H1 (cell line): ENCODE results near the gene RBM43. TPM values are rescaled to one million over a fixed set of nuclear protein-coding genes. Genes with fewer than 3 reads are reported as not detected.

Source experiments
- CTCF ChIA-PET: fragments of 300-600 bp; sonication (Branson Sonifier 250); formaldehyde crosslinking; loops from one replicate; lab custom pipeline; 2021; ENCODE audit not compliant: partially characterized antibody; lab: Charles Lee
- POLR2A ChIA-PET: fragments of 300-600 bp; sonication (Branson Sonifier 250); formaldehyde crosslinking; loops from one replicate; lab custom pipeline; 2021; ENCODE audit warnings: inconsistent platforms; ENCODE audit not compliant: partially characterized antibody; lab: Charles Lee
- DNase-seq, 2 experiments: peaks; one replicate each; pipeline versions ENCODE4 v3.0.0 to v3.0.0-alpha.2; 2010 to 2022; ENCODE audit warnings: low spot score in 2 of 2, low read depth in 1 of 2, mixed read lengths in 1 of 2
- FAIRE-seq: peaks from 2 replicates; lab custom pipeline; 2011; peaks lifted over from hg19 to GRCh38; lab: Jason Lieb, UNC
- H2AFZ ChIP-seq: 2 replicates; pipeline ENCODE4 v1.8.1; 2012; ENCODE audit warnings: low read length, inconsistent platforms
- H2AK5ac ChIP-seq: 2 replicates; pipeline ENCODE4 v1.6.1; 2013; ENCODE audit warnings: low read depth, low read length
- H2BK120ac ChIP-seq: replicated peaks from 2 replicates; pipeline ENCODE3; 2013; ENCODE audit warnings: low read depth, low read length, inconsistent platforms
- H2BK12ac ChIP-seq: 2 replicates; pipeline ENCODE4 v1.6.1; 2013; ENCODE audit warnings: low read depth, low read length
- H2BK15ac ChIP-seq: 2 replicates; pipeline ENCODE4 v1.6.1; 2013; ENCODE audit warnings: low read length
- H2BK20ac ChIP-seq: 2 replicates; pipeline ENCODE4 v1.6.1; 2013; ENCODE audit warnings: low read length
- H2BK5ac ChIP-seq: 2 replicates; pipeline ENCODE4 v1.6.1; 2013; ENCODE audit warnings: low read depth, low read length
- H3K14ac ChIP-seq: 2 replicates; pipeline ENCODE4 v1.6.1; 2013; ENCODE audit warnings: inconsistent platforms; ENCODE audit not compliant: insufficient read length
- H3K18ac ChIP-seq: 2 replicates; pipeline ENCODE4 v1.6.1; 2013; ENCODE audit warnings: low read length; ENCODE audit errors: extremely low read depth
- H3K23ac ChIP-seq: 2 replicates; pipeline ENCODE4 v1.6.1; 2013; ENCODE audit warnings: inconsistent platforms; ENCODE audit not compliant: insufficient read length
- H3K23me2 ChIP-seq: 2 replicates; pipeline ENCODE4 v1.6.1; 2013; ENCODE audit warnings: low read depth, low read length
- H3K27ac ChIP-seq: 2 replicates; pipeline ENCODE4 v1.6.1; 2011; ENCODE audit warnings: low read depth, low read length, inconsistent platforms
- H3K27me3 ChIP-seq, 4 experiments: replicated peaks in 1 of 4; 1 replicate in 1 of 4; 2 replicates in 3 of 4; pipeline versions ENCODE4 v1.6.1 to v1.8.1; 2011 to 2013; ENCODE audit warnings: low read length in 3 of 4, mild to moderate bottlenecking in 3 of 4, inconsistent platforms in 2 of 4, mixed read lengths in 2 of 4, moderate library complexity in 1 of 4; ENCODE audit not compliant: control insufficient read depth in 3 of 4, insufficient read depth in 3 of 4; ENCODE audit errors: extremely low read depth in 1 of 4
- H3K36me3 ChIP-seq, 4 experiments: 2 replicates each; pipeline versions ENCODE4 v1.6.1 to v1.8.1; 2011 to 2013; ENCODE audit warnings: mild to moderate bottlenecking in 4 of 4, low read length in 3 of 4, moderate library complexity in 2 of 4, control low read depth in 1 of 4, inconsistent platforms in 1 of 4; ENCODE audit not compliant: insufficient read depth in 4 of 4, control insufficient read depth in 2 of 4
- H3K4ac ChIP-seq: replicated peaks from 2 replicates; pipeline ENCODE3; 2013; ENCODE audit warnings: low read length, low read depth, mixed read lengths, inconsistent platforms; ENCODE audit not compliant: insufficient read length
- H3K4me1 ChIP-seq, 4 experiments: replicated peaks in 1 of 4; 1 replicate in 1 of 4; 2 replicates in 3 of 4; pipeline versions ENCODE4 v1.6.1 to v1.8.1; 2011 to 2013; ENCODE audit warnings: low read length in 3 of 4, inconsistent platforms in 2 of 4, mixed read lengths in 1 of 4; ENCODE audit not compliant: insufficient read depth in 4 of 4, control insufficient read depth in 3 of 4
- H3K4me2 ChIP-seq, 2 experiments: 2 replicates each; pipeline versions ENCODE4 v1.6.1 to v1.8.1; 2011 to 2013; ENCODE audit warnings: low read depth in 2 of 2, low read length in 2 of 2, control low read depth in 1 of 2, inconsistent platforms in 1 of 2, mild to moderate bottlenecking in 1 of 2; ENCODE audit not compliant: insufficient read depth in 1 of 2
- H3K4me3 ChIP-seq, 4 experiments: fragments of 200-600, 300-600 bp in 1 of 4; sonication (generic), shearing (Covaris generic), sonication (Bioruptor Twin) in 1 of 4; 2 replicates each; pipeline versions ENCODE4 v1.5.1 to v1.8.1; 2011 to 2016; ENCODE audit warnings: low read length in 4 of 4, low read depth in 3 of 4, control low read depth in 2 of 4, inconsistent platforms in 2 of 4, mild to moderate bottlenecking in 2 of 4, mixed read lengths in 1 of 4, moderate library complexity in 1 of 4; ENCODE audit not compliant: insufficient read depth in 2 of 4; ENCODE audit errors: extremely low read depth in 1 of 4
- H3K56ac ChIP-seq: replicated peaks from 2 replicates; pipeline ENCODE3; 2013; ENCODE audit warnings: low read depth, mild to moderate bottlenecking, mixed read lengths, low read length, inconsistent platforms; ENCODE audit not compliant: insufficient read length
- H3K79me1 ChIP-seq: 2 replicates; pipeline ENCODE4 v1.6.1; 2013; ENCODE audit warnings: low read depth, low read length, control low read depth
- H3K79me2 ChIP-seq, 2 experiments: 2 replicates each; pipeline versions ENCODE4 v1.6.1 to v1.8.1; 2012 to 2013; ENCODE audit warnings: low read length in 2 of 2, mild to moderate bottlenecking in 2 of 2, inconsistent platforms in 1 of 2; ENCODE audit not compliant: insufficient read depth in 2 of 2, control insufficient read depth in 1 of 2
- H3K9ac ChIP-seq, 4 experiments: replicated peaks in 1 of 4; 1 replicate in 1 of 4; 2 replicates in 3 of 4; pipeline versions ENCODE4 v1.6.1 to v1.8.1; 2011 to 2013; ENCODE audit warnings: low read depth in 3 of 4, low read length in 3 of 4, control low read depth in 2 of 4, mild to moderate bottlenecking in 2 of 4, moderate library complexity in 2 of 4, inconsistent platforms in 1 of 4; ENCODE audit errors: extremely low read depth in 1 of 4
- H3K9me3 ChIP-seq, 2 experiments: 2 replicates each; pipeline versions ENCODE4 v1.6.1 to v1.8.1; 2012 to 2013; ENCODE audit warnings: mild to moderate bottlenecking in 2 of 2, moderate library complexity in 2 of 2, control low read depth in 1 of 2, inconsistent platforms in 1 of 2, low read depth in 1 of 2, low read length in 1 of 2, mixed read lengths in 1 of 2; ENCODE audit not compliant: insufficient read depth in 2 of 2
- H4K20me1 ChIP-seq, 2 experiments: replicated peaks in 1 of 2; 2 replicates each; pipeline versions ENCODE3 to v1.8.1; 2011 to 2013; ENCODE audit warnings: inconsistent platforms in 2 of 2, low read length in 2 of 2, mild to moderate bottlenecking in 1 of 2; ENCODE audit not compliant: insufficient read depth in 2 of 2, control insufficient read depth in 1 of 2
- H4K5ac ChIP-seq: 2 replicates; pipeline ENCODE4 v1.6.1; 2013; ENCODE audit warnings: low read length, low read depth, mixed read lengths, inconsistent platforms; ENCODE audit not compliant: insufficient read length
- H4K8ac ChIP-seq: 2 replicates; pipeline ENCODE4 v1.8.0; 2013; ENCODE audit warnings: mild to moderate bottlenecking, moderate library complexity, low read length, inconsistent platforms; ENCODE audit not compliant: insufficient read depth; ENCODE audit errors: extremely low read depth
- H4K91ac ChIP-seq: replicated peaks from 2 replicates; pipeline ENCODE3; 2013; ENCODE audit warnings: low read length, mixed read lengths, inconsistent platforms; ENCODE audit not compliant: insufficient read length
- ASH2L ChIP-seq: fragments of 200-600, 300-600 bp; sonication (generic); IDR thresholded peaks from one replicate; pipeline ENCODE4 v1.7.1; 2017; ENCODE audit warnings: low read length
- CBX5 ChIP-seq: fragments of 300-800, 300-1000 bp; sonication (generic); IDR thresholded peaks from 2 replicates; pipeline ENCODE4 v1.7.1; 2016; ENCODE audit warnings: antibody characterized with exemption, low read length, low read depth
- CBX8 ChIP-seq: fragments of 300-800, 300-1000 bp; sonication (generic); IDR thresholded peaks from 2 replicates; pipeline ENCODE4 v1.7.1; 2016; ENCODE audit warnings: low read depth, low read length, borderline replicate concordance
- CHD1 ChIP-seq: IDR thresholded peaks from 2 replicates; pipeline ENCODE4 v1.6.1; 2012; ENCODE audit warnings: low read depth, low read length, improper control_type of control experiment
- CREB1 ChIP-seq: IDR thresholded peaks from 2 replicates; pipeline ENCODE4 v1.6.1; 2012; ENCODE audit warnings: inconsistent platforms
- HDAC2 ChIP-seq, 2 experiments: fragments of 300-600 bp in 1 of 2; sonication (generic) in 1 of 2; IDR thresholded peaks; 2 replicates each; pipeline ENCODE4 v1.6.1; 2011 to 2012; ENCODE audit warnings: low read depth in 2 of 2, low read length in 2 of 2, mild to moderate bottlenecking in 2 of 2, moderate library complexity in 2 of 2, borderline replicate concordance in 1 of 2, inconsistent platforms in 1 of 2
- JUN ChIP-seq: IDR thresholded peaks from 2 replicates; pipeline ENCODE4 v1.6.1; 2011; ENCODE audit warnings: low read depth, mild to moderate bottlenecking, improper control_type of control experiment, low read length
- KDM1A ChIP-seq: fragments of 200-600, 300-600 bp; sonication (generic); IDR thresholded peaks from 2 replicates; pipeline ENCODE4 v1.7.1; 2016; ENCODE audit warnings: mild to moderate bottlenecking, low read length, borderline replicate concordance
- KDM4A ChIP-seq: IDR thresholded peaks from one replicate; pipeline ENCODE4 v1.7.1; 2012; ENCODE audit warnings: low read depth, mild to moderate bottlenecking, moderate library complexity, low read length, inconsistent platforms; ENCODE audit not compliant: severe bottlenecking
- POLR2A ChIP-seq, 2 experiments: IDR thresholded peaks; 1 replicate in 1 of 2; 2 replicates in 1 of 2; pipeline ENCODE4 v1.6.1; 2011; ENCODE audit warnings: low read depth in 2 of 2, low read length in 2 of 2, mild to moderate bottlenecking in 2 of 2; ENCODE audit errors: control extremely low read depth in 1 of 2
- POU5F1 ChIP-seq: IDR thresholded peaks from 2 replicates; pipeline ENCODE4 v1.6.1; 2011; ENCODE audit warnings: low read depth, mild to moderate bottlenecking, low read length, moderate library complexity
- SP1 ChIP-seq: IDR thresholded peaks from 2 replicates; pipeline ENCODE4 v1.6.1; 2011; ENCODE audit warnings: low read depth, low read length
- SRF ChIP-seq: IDR thresholded peaks from 2 replicates; pipeline ENCODE4 v1.6.1; 2011; ENCODE audit warnings: mild to moderate bottlenecking, low read depth, low read length, moderate library complexity
- polyA plus RNA-seq, 7 experiments: library from polyadenylated mRNA; depleted of rRNA in 3 of 7; stranded (reverse) in 5 of 7; unstranded in 2 of 7; fragments of >200 nt in 5 of 7; fragments of 200-250 nt in 2 of 7; gene quantifications; 1 replicate in 5 of 7; 2 replicates in 1 of 7; 4 replicates in 1 of 7; pipeline versions ENCODE4 v1.2.1 to v1.2.3, GENCODE V29; 2011 to 2013; ENCODE audit warnings: missing spikeins in 2 of 7, mixed read lengths in 2 of 7
- total RNA-seq: library from RNA; stranded (reverse); fragmentation: NEBNext Ultra II Directional; extraction: Animal tissue kit (Norgen Biotek cat#: 25700); gene quantifications from 2 replicates; pipeline ENCODE4 v1.2.1, GENCODE V29; 2021
- TF ChIP-seq, protein P1 (sequence below): IDR thresholded peaks from 2 replicates; pipeline ENCODE4 v1.6.1; 2012; ENCODE audit warnings: inconsistent platforms

Gene RBM43
- total and polyA plus RNA-seq, 2 of the 8 experiments (the other 6 are each of a cell fraction or from before 2014, with no cell fraction given) = 1.7 to 2.0 TPM

- Histone ChIP-seq H3K23ac (no peak overlapping the region), H4K5ac (no peak overlapping the region), H2BK12ac (no peak overlapping the region), H3K56ac (no peak overlapping the region), H3K4me3 (no peak overlapping the region), H3K4ac (no peak overlapping the region), H3K27ac (no peak overlapping the region), H3K27me3 (no peaks in the 10 kb centered on the region), H4K20me1 (no peaks in the 10 kb centered on the region), H2AK5ac (no peak overlapping the region), H4K91ac (no peak overlapping the region), H2AFZ (no peak overlapping the region), H3K14ac (no peak overlapping the region), H3K23me2 (peaks cover 3% of the 10 kb centered on the region; the same call in 1 of the 2 replicates), H4K8ac (no peak overlapping the region), H2BK15ac (no peak overlapping the region), H2BK20ac (no peak overlapping the region), H3K9ac (no peak overlapping the region), H2BK5ac (no peak overlapping the region), H2BK120ac (no peak overlapping the region), H3K9me3 (no peaks in the 10 kb centered on the region), H3K36me3 (no peaks in the 10 kb centered on the region)
- POLR2A ChIA-PET = no interaction called here
- DNase-seq = no peak
- TF ChIP-seq HDAC2 (IDR thresholded peaks at IDR 0.05; ENCODE audit: borderline replicate concordance in 1 of 2, low read depth in 2 of 2, low read length in 2 of 2) (no peak), CREB1 (no peak), ASH2L (no peak), SP1 (no peak), CBX8 (no peak), JUN (no peak), CBX5 (no peak), CHD1 (no peak), KDM1A (no peak), KDM4A (no peak), SRF (no peak), POLR2A (IDR thresholded peaks at IDR 0.05; ENCODE audit: control extremely low read depth in 1 of 2, low read depth in 2 of 2, low read length in 2 of 2) (no peak), POU5F1 (no peak)
- TF ChIP-seq, protein P1, sequence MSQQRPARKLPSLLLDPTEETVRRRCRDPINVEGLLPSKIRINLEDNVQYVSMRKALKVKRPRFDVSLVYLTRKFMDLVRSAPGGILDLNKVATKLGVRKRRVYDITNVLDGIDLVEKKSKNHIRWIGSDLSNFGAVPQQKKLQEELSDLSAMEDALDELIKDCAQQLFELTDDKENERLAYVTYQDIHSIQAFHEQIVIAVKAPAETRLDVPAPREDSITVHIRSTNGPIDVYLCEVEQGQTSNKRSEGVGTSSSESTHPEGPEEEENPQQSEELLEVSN = no peak
- TF ChIP-seq, all 59 proteins: peak for 0
- H3K4me2 ChIP-seq = no peak overlapping the region
- no peaks in the 10 kb centered on the region for H3K79me1 ChIP-seq
- peaks cover under 1 to 14% (median 7%) of the 10 kb centered on the region in 4 experiments for H3K4me1 ChIP-seq
- CTCF ChIA-PET = interaction anchor here (0.6 to 1.6 kb wide), 2 partner anchors 27 to 40 kb away, joined by 3 to 5 read pairs; no protein-coding TSS in a partner anchor
- H3K79me2 ChIP-seq = no peaks in the 10 kb centered on the region
- H3K18ac ChIP-seq = no peak overlapping the region
- FAIRE-seq = no peak
Measured at GRCh38 chr2:151265991-151266390, 4.3 kb upstream of the RBM43 start.
